SIG-M5 treated with dmso at 0.1 percent for 504 hours (cell line): ENCODE measurements around the gene OR2AP1.
"Not testable (repeated sequence)": the region's sequence is repeated elsewhere in the genome, so short reads cannot be mapped to it uniquely, and the experiment has no call there.

Experiments used
- DNase-seq: peaks from one replicate; lab custom pipeline; 2025; ENCODE audit not compliant: unreplicated experiment; lab: John Stamatoyannopoulos, UW

The OR2AP1 gene

DNA sequence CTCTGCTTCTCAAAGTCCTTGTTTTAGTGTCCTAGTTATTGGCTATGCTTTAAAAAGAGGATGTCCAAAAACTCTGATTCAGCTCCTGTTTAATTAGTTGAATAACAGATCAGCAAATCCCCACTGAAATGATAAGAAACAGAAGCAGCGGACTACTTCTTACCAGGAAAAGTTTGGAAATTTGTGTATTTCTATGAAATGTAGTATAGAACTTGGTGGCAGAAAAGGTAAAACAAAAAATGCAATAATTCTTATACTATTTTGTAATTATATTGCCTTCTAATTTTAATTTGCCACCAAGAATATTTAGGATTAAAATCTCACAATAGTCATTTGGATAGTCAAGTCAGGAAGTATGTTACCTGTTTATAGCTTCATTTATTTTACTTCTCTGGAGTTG is at the start of gene OR2AP1:
Gene OR2AP1 (plus strand): TSS at position 301 of the 400 bp plus-strand sequence. CDS start 1,947 bp downstream, outside the sequence.
- DNase-seq, result no peak

DNA sequence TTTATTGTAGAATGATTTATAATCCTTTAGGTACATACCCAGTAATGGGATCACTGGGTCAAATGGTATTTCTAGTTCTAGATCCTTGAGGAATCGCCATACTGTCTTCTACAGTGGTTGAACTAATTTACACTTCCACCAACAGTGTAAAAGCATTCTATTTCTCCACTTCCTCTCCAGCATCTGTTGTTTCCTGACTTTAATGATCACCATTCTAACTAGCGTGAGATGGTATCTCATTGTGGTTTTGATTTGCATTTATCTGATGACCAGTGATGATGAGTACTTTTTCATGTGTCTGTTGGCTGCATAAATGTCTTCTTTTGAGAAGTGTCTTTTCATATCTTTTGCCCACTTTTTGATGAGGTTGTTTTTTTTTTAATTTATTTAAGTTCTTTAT is 24.0 kb upstream of the OR2AP1 start:
- not testable (repeated sequence) for DNase-seq

DNA sequence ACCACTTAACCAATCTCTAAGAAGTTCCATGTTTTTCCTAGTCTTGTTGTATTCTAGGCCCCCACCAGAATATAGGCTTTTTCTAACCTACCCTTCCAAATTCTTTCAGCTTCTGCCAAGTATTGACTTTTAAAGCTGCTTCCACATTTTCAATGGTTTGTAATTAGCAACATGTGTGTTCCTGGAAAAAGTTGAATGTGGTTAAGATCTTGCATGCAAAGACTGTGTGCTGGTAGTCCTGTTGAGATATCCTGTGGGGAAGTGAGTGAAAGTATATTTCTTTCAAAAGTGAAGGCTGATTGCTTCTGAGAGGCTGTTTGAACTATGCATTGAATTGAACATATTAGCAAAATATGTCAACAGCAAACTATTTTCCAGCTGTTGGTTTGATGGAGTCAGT is 23.5 kb upstream of the OR2AP1 start:
- DNase-seq, result no peak

DNA sequence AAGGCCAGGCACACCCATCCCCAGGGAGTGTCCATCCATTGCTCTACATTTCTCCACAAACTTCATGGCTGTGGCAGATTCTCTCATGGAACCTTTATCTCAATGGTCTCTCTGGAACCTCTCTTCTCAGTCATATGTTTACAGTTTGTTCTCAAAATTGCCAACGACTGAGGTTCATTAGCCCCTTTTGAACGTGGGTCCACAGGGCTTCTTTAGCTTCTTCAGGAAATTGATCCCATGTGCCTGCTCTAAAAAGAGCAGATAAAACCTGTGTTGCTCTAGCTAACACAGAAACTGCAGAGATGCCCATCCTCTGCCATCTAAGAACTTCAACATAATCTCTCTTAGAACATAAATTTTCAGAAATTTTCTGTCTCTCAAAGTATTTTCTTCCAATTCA is 23.0 kb upstream of the OR2AP1 start, which contains the start of gene OR6C4:
Gene OR6C4 (plus strand): TSS at position 301 of the 400 bp plus-strand sequence. CDS start 1,625 bp downstream, outside the sequence.
- no peak for DNase-seq

DNA sequence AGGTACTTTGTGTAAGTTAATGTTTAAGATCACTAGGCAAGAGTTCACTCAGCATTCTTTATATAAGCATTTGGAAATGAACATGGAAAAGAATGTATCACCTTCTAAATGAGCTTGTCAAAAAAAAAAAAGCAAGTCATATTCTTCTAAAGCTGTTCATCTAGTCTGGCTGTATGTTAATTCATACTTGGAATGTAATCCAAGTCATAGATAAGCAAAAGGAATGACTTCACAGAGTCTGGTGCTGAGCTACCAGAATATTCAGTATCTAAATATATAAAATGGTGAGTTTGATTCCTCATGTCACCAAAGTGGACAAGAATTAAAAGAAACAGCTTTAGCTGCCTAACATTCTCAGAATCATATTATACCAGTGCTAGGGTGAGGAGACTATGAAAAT is 18.0 kb upstream of the OR2AP1 start:
- no peak for DNase-seq

DNA sequence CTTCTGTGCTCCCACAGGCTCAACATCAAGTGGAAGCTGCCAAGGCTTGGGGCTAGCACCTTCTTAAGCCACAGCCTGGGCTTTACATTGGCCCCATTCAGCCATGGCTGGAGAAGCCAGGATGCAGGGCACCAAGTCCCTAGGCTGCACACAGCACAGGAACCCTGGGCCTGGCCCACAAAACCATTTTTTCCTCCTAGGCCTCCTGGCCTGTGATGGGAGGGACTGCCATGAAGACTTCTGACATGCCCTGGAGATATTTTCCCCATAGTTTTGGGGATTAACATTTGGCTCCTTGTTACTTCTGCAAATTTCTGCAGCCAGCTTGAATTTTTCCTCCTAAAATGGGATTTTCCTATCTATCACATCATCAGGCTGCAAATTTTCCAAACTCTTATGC is 2.2 kb upstream of the OR2AP1 start:
- not testable (repeated sequence) for DNase-seq

DNA sequence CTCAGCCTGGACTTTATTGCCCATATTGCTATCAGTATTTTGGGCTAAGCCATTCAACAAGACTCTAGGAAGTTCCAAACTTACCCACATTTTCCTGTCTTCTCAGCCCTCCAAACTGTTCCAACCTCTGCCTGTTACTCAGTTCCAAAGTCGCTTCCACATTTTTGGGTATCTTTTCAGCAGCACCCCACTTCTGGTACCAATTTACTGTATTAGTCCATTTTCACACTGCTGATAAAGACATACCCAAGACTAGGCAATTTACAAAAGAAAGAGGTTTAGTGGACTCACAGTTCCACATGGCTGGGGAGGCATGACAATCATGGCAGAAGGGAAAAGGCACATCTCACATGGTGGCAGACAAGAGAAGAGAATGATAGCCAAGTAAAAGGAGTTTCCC is 1.6 kb upstream of the OR2AP1 start:
- not testable (repeated sequence) for DNase-seq

DNA sequence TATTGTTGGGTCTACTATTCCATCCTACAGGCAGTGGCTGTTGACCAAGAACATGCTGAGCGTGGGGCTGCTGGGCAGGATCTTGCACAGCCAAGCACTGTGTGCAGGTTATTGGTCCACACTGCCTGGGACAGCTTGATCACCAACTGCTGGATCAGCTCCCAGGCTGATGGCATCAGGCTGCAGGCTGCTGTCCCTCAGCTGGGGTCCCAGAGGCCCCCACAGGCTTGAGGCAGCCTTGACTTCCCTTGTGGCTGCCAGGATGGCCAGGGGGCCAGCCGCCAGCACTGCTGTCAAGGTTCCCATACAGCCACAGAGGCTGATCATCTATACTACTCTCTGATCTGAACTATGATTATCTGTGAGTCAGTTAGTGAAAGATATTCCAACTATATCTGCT is 9.8 kb downstream of the OR2AP1 start:
- no peak for DNase-seq

DNA sequence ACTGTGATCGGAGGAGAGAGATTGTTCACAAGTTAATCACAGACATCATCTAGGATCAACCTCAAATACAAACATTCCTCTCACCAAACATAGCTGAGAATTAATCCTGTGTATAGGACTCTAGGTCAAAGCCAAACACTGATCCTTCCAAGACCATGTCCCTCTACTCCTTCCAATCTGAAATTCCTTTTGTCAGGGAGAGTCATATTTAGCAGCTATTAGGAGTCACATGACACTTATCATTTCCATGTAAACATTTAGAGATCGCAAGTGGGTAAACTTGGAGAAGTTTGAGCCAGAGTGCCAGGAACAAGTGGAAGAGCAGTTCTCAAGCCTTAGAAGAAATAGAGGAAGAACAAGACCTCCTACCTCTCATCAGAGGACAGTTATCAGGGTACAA is 13.5 kb downstream of the OR2AP1 start:
- DNase-seq, result no peak

DNA sequence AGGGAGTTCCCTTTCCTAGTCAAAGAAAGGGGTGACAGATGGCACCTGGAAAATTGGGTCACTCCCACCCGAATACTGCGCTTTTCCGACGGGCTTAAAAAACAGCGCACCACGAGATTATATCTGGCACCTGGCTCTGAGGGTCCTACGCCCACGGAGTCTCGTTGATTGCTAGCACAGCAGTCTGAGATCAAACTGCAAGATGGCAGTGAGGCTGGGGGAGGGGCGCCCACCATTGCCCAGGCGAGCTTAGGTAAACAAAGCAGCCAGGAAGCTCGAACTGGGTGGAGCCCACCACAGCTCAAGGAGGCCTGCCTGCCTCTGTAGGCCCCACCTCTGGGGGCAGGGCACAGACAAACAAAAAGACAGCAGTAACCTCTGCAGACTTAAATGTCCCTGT is 17.9 kb downstream of the OR2AP1 start:
- not testable (repeated sequence) for DNase-seq

DNA sequence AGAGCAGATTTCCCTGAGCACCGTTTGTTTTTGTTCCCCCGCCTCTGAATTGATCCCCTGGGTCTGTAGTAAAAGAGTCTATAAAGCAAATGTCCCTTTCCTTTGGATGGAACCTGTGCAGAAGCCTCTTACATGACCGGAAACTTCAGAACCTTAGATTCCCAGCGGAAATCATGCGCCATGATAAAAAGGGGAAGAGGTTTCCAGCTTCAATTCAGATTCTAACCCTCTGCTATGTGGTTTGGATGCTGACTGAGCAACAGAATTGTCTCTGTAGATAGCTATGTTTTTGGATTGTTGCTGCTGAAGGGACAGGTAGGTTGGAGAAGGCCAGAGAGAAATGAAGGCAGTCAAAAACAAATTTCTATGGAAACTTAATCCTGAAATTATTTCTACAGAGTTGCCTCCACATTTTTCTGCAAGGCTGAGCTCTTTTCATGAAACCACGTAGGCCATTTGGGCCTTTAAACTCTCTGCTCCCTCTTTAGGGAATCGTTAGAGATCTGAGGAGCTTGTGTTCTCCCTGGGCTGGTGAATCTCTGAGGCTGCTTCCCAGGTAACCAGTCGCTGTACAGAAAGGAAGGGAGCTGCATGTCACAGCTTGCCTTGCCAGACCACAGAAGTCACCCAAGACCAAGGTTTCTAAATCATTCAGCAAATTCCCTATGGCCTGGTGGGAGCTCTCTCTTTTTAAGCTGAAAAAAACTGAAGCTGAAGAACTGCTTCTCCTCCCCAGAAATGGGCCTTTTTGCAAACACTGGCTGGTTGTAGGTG is 35.7 kb downstream of the OR2AP1 start:
- DNase-seq, result no peak

DNA sequence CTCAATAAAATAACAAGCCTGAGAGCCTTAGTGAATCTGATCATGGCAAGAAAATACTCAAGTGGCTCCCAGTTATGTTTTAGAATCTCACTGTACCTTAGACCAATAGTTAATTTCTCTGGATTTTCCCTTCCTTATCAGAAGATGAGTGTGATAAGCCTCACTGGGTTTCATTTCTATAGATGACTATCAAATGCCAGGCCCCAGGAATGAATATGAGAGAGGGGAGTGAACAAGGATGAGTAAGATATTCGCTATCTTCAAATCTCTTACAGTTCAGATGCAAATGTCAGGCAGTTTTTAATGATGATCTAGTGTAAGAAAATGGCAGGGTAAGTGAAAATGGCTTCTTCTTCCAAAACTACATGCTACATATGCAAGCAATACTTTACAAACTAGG is 38.3 kb downstream of the OR2AP1 start:
- no peak for DNase-seq

DNA sequence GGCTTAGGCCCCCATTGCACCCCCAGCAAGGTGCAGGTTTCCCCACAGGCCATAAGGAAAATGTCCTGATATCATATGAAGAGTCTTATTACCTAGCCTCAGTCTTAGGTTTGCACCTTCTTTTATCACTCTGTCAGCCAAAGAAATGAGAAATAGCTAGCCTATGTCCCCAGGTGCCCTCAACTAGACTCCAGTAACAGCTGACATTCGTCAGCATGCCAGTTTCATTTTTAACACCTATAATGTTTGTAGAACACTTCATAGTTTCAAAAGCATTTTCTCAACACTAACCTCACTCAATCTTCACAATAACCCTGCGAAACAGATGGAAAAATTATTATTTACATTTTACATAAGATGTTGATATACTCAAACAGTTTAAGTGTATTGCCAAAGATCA is 40.4 kb downstream of the OR2AP1 start:
- no peak for DNase-seq

DNA sequence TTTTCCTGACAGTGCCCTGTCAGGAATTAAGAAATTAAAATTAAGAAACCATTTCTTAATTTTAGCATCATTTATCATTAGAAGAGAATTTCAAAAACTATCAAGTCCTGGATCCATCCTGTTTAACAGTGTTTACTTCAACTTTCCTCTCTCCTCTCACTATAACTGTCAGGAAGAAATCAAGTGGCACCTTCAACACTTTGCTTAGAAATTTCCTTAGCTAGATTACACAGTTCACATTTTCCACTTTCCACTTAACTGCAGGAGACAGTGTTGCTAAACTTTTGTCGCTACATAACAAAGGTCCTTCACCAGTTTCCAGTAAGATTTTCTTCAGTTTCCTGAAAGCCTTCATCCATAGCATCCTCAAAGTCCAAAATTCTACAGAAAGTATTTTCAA is 42.5 kb downstream of the OR2AP1 start:
- DNase-seq, result no peak

DNA sequence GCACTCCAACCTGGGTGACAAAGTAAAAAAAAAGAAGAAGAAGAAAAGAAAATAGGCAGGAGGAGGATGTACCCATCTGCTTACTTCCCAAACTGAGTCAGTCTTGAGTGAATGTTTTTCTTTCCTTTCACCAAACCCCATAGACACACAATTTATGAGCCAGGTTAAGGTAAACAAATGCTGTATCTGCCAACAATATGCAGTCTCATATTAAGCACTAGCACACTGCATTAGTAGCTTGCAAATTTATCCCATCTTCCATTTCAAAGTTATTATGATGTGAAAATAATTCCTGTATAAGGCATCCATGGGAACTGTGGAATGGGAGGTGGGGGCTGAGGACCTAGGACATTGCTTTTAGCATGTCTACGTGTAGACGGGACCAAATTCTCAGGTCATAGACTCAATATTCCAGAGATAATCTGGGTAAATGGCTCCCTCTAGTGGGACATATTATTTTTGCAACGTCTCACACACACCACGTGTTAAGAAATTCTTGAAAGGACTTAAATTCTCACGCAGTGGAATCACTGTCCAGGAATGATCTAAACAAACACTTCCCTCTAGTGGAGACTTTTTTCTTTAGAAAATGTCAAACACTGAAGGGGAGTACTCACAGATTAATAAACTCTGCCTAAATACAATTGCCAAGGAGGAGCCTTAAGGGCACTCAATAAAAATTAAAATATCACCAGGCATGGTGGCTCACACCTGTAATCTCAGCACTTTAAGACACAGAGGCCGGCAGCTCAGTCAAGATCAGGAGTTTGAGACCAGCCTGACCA is 47.3 kb downstream of the OR2AP1 start:
- DNase-seq, result peak; percentile 90

DNA sequence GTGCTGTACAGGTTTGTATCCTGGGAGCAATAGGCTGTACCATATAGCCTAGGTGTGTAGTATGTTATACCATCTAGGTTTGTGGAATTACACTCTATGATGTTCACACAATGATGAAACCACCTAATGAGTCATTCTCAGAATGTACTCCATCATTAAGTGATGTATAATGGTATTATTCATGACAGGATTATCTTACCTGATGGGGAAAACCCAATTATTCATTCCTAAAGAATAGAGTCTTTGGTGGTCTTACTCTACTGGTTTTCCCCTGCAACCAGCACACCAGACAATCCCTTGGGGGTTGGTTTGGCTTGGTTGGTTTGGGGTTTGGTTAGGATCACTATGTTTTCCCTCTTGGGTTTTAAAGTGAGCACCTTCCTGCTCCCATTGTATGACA is 51.8 kb downstream of the OR2AP1 start:
- DNase-seq, result no peak
